Measurements from ENCODE around the gene ATP8B2. TPM values are rescaled to one million over a fixed set of nuclear protein-coding genes. Genes with fewer than 3 reads are reported as not detected.

Gene ATP8B2
- total and polyA plus RNA-seq, 10 of the 15 experiments (the other 5 are each of a cell fraction or from before 2014, with no cell fraction given) = 0.44 to 61.8 (median 15.0) TPM

- ChIA-PET CTCF (interaction anchor here (0.5 to 6.7 kb wide), 8 partner anchors 10 to 594 kb away, joined by 3 to 104 read pairs (median 4); no protein-coding TSS in a partner anchor), SMC1A (ENCODE audit: uncharacterized antibody, unreplicated experiment) (interaction anchor here (0.8 to 4.2 kb wide), 3 partner anchors 9 to 140 kb away, joined by 3 to 39 read pairs (median 4); no protein-coding TSS in a partner anchor), POLR2A (no interaction called here), RAD21 (ENCODE audit: unreplicated experiment) (interaction anchor here (3.8 kb wide), 1 partner anchor 11 kb away, joined by 43 read pairs; no protein-coding TSS in a partner anchor)
- H3K79me2 ChIP-seq (ENCODE audit: control insufficient read depth, insufficient read depth, low read length) = peaks cover 4% of the 10 kb centered on the region
- H3K27me3 ChIP-seq (replicated peaks in 1 of 2; ENCODE audit: control insufficient read depth in 2 of 2, insufficient read depth in 2 of 2, low read length in 1 of 2) = no peaks in the 10 kb centered on the region
- H3K9ac ChIP-seq (ENCODE audit: control insufficient read depth, insufficient read depth, low read length) = no peak overlapping the region
- H4K20me1 ChIP-seq (ENCODE audit: control insufficient read depth, insufficient read depth) = no peaks in the 10 kb centered on the region
- TF ChIP-seq HCFC1 (IDR thresholded peaks at IDR 0.05; ENCODE audit: low read length) = no peak
- no peak for TF ChIP-seq CBX3 (IDR thresholded peaks at IDR 0.05; ENCODE audit: borderline replicate concordance, low read depth)
- TF ChIP-seq ATF2 (IDR thresholded peaks at IDR 0.05; ENCODE audit: low read length) = no peak
- TF ChIP-seq HDAC2 (IDR thresholded peaks at IDR 0.05) = no peak
- TF ChIP-seq ZNF622 (IDR thresholded peaks at IDR 0.05) = no peak
- TF ChIP-seq REST (IDR thresholded peaks at IDR 0.05; ENCODE audit: low read depth, low read length) = no peak
- no peak for TF ChIP-seq ZSCAN29 (IDR thresholded peaks at IDR 0.05)
- TF ChIP-seq POLR2AphosphoS2 (IDR thresholded peaks at IDR 0.05; ENCODE audit: low read depth, low read length) = no peak
- TF ChIP-seq ATF3 (IDR thresholded peaks at IDR 0.05; ENCODE audit: borderline replicate concordance, extremely low read depth, low read depth, low read length) = no peak
- TF ChIP-seq USF2 (IDR thresholded peaks at IDR 0.05; ENCODE audit: borderline replicate concordance, low read depth, low read length) = no peak
- TF ChIP-seq ELK1 (IDR thresholded peaks at IDR 0.05; ENCODE audit: low read depth, low read length) = no peak
- no peak for TF ChIP-seq PAX5 (IDR thresholded peaks at IDR 0.05; ENCODE audit: borderline replicate concordance, low read depth, low read length)
- no peak for TF ChIP-seq SPI1 (IDR thresholded peaks at IDR 0.05; ENCODE audit: borderline replicate concordance, insufficient read depth, low read depth, low read length)
- in situ Hi-C loops (cut with MboI) = no loop called here
- ATAC-seq = no peak
- no peaks in the 10 kb centered on the region for H3K36me3 ChIP-seq (ENCODE audit: control insufficient read depth in 2 of 2, insufficient read depth in 2 of 2, low read length in 1 of 2)
- intact Hi-C loops (cut with micrococcal nuclease; ENCODE audit: unreplicated experiment) = no loop called here
- H2AFZ ChIP-seq (ENCODE audit: control insufficient read depth, low read depth, low read length) = no peak overlapping the region
- no peaks in the 10 kb centered on the region for H3K9me3 ChIP-seq (replicated peaks; ENCODE audit: control insufficient read depth, insufficient read depth, low read length)
- WGBS (ENCODE audit: insufficient coverage, insufficient replicate concordance, low lambda C conversion rate, missing lambda C conversion rate) = 28% methylated on average over 7 of the region's 7 CpGs
- DNase-seq (ENCODE audit: low read depth, low spot score) = no peak
- H3K4me3 ChIP-seq = no peak overlapping the region
- H3K4me1 ChIP-seq (ENCODE audit: control insufficient read depth, insufficient read depth, low read length) = peaks cover 23% of the 10 kb centered on the region
- H3K27ac ChIP-seq (ENCODE audit: control insufficient read depth, insufficient read depth) = no peak overlapping the region
- H3K4me2 ChIP-seq (ENCODE audit: control insufficient read depth, insufficient read depth) = no peak overlapping the region
- no peak for FAIRE-seq
- no TSS peak for BruUV-seq (replicated peaks)
These were observed 1.8 kb upstream of the ATP8B2 start for GRCh38 chr1:154323493-154323892.
